T-helper 2 cell treated with Interferon-gamma antibody and Interleukin-4, amounts not matched to agents 100 ng/mL and 5 ng/mL, for 36 hours (primary cell): ENCODE results near the gene CYB561A3. TPM values are rescaled to one million over a fixed set of nuclear protein-coding genes. Genes with fewer than 3 reads are reported as not detected.

ENCODE experiments used
- intact Hi-C: fragments of 100-400 bp; cut with micrococcal nuclease; formaldehyde crosslinking; loops from one replicate; pipeline ENCODE4 v1.15.1; 2023
- total RNA-seq: library from RNA; stranded (reverse); gene quantifications from 2 replicates; pipeline ENCODE4 v1.2.3, GENCODE V29; 2022

Gene CYB561A3
- total RNA-seq, 1 donor from 2014 or later: 42.9 TPM

- intact Hi-C loops: loop anchor here (2.0 kb wide), 2 partner anchors 417 to 425 kb away; partner anchors contain the start of genes PRPF19 and TMEM109
These were observed 30.0 kb downstream of the CYB561A3 start for GRCh38 chr11:61331651-61332050.

- intact Hi-C loops: no loop called here
These were observed 31.8 kb downstream of the CYB561A3 start for GRCh38 chr11:61329871-61330270.

GRCh38 chr11:61328351-61328750 lies 33.3 kb downstream of the CYB561A3 start:
- intact Hi-C loops: no loop called here

- intact Hi-C loops: no loop called here
These were observed 34.0 kb downstream of the CYB561A3 start for GRCh38 chr11:61327669-61328071.

- intact Hi-C loops: no loop called here
These were observed 35.9 kb downstream of the CYB561A3 start for GRCh38 chr11:61325649-61326414.

GRCh38 chr11:61315260-61315659 lies 46.4 kb downstream of the CYB561A3 start:
- intact Hi-C loops: no loop called here

- intact Hi-C loops: no loop called here
These were observed 50.9 kb downstream of the CYB561A3 start for GRCh38 chr11:61310749-61311148.

- intact Hi-C loops: no loop called here
These were observed 51.9 kb downstream of the CYB561A3 start for GRCh38 chr11:61309739-61310138.

GRCh38 chr11:61309141-61309540 lies 52.5 kb downstream of the CYB561A3 start:
- intact Hi-C loops: no loop called here

GRCh38 chr11:61307354-61307753 lies 54.3 kb downstream of the CYB561A3 start:
- intact Hi-C loops: no loop called here

- intact Hi-C loops: no loop called here
These were observed 55.5 kb downstream of the CYB561A3 start for GRCh38 chr11:61306221-61306620.

GRCh38 chr11:61305417-61305816 lies 56.3 kb downstream of the CYB561A3 start:
- intact Hi-C loops: no loop called here

- intact Hi-C loops: no loop called here
These were observed 58.0 kb downstream of the CYB561A3 start for GRCh38 chr11:61303725-61304124.

GRCh38 chr11:61302550-61302949 lies 59.1 kb downstream of the CYB561A3 start:
- intact Hi-C loops: no loop called here

Other genes starting within 250 kb of the CYB561A3 start
- gene VPS37C, start 200.5 kb downstream of the CYB561A3 start, total RNA-seq: 7.7 and 9.2 TPM in 2 replicates
- not detected in 2 replicates for gene PGA3, start 158.4 kb downstream of the CYB561A3 start, total RNA-seq
- gene PGA4, start 139.5 kb downstream of the CYB561A3 start, total RNA-seq: not detected in 2 replicates
- gene PGA5, start 120.7 kb downstream of the CYB561A3 start, total RNA-seq: not detected in 2 replicates
- 2.9 and 3.8 TPM in 2 replicates for gene VWCE, start 66.6 kb downstream of the CYB561A3 start, total RNA-seq
- 231 and 237 TPM in 2 replicates for gene DDB1, start 28.8 kb downstream of the CYB561A3 start, total RNA-seq
- 42.6 and 44.4 TPM in 2 replicates for gene TKFC, start 28.7 kb downstream of the CYB561A3 start, total RNA-seq
- gene TMEM138, start 492 bp upstream of the CYB561A3 start, total RNA-seq: 51.3 and 54.5 TPM in 2 replicates
- 10.2 and 12.4 TPM in 2 replicates for gene TMEM216, start 30.7 kb upstream of the CYB561A3 start, total RNA-seq
- 120 and 123 TPM in 2 replicates for gene CPSF7, start 68.1 kb upstream of the CYB561A3 start, total RNA-seq
- gene SDHAF2, start 68.2 kb upstream of the CYB561A3 start, total RNA-seq: 49.1 and 53.0 TPM in 2 replicates
- gene LRRC10B, start 146.9 kb upstream of the CYB561A3 start, total RNA-seq: 0.07 and 0.18 TPM in 2 replicates
- gene SYT7, start 219.2 kb upstream of the CYB561A3 start, total RNA-seq: not detected in 2 replicates